ENCODE data around the gene OTOG. TPM values are rescaled to one million over a fixed set of nuclear protein-coding genes. Genes with fewer than 3 reads are reported as not detected.

Gene OTOG
- total RNA-seq, 1 experiment from 2014 or later: 0.69 TPM

- Histone ChIP-seq H3K36me3 (replicated peaks; ENCODE audit: control insufficient read depth, insufficient read depth, low read length) (no peaks in the 10 kb centered on the region), H3K4me3 (ENCODE audit: insufficient read depth, low read depth, low read length) (no peak overlapping the region), H3K27me3 (ENCODE audit: control insufficient read depth, insufficient read depth, low read length) (no peaks in the 10 kb centered on the region)
- DNase-seq: peak; percentile 19
These were observed 141.0 kb downstream of the OTOG start for GRCh38 chr11:17687946-17688670.

- Histone ChIP-seq H3K36me3 (replicated peaks; ENCODE audit: control insufficient read depth, insufficient read depth, low read length) (no peaks in the 10 kb centered on the region), H3K27me3 (ENCODE audit: control insufficient read depth, insufficient read depth, low read length) (peaks cover 15% of the 10 kb centered on the region; the same call in 1 of the 2 replicates), H3K4me3 (ENCODE audit: insufficient read depth, low read depth, low read length) (no peak overlapping the region)
- DNase-seq: no peak
These were observed 144.5 kb downstream of the OTOG start for GRCh38 chr11:17691550-17691949.

- Histone ChIP-seq H3K36me3 (replicated peaks; ENCODE audit: control insufficient read depth, insufficient read depth, low read length) (no peaks in the 10 kb centered on the region), H3K27me3 (ENCODE audit: control insufficient read depth, insufficient read depth, low read length) (peaks cover 19% of the 10 kb centered on the region; the same call in 1 of the 2 replicates), H3K4me3 (ENCODE audit: insufficient read depth, low read depth, low read length) (no peak overlapping the region)
- no peak for DNase-seq
These were observed 144.9 kb downstream of the OTOG start for GRCh38 chr11:17691976-17692375.

GRCh38 chr11:17692931-17693330 lies 145.9 kb downstream of the OTOG start:
- no peak for DNase-seq
- peaks cover 20% of the 10 kb centered on the region; the same call in 1 of the 2 replicates for H3K27me3 ChIP-seq (ENCODE audit: control insufficient read depth, insufficient read depth, low read length)
- H3K36me3 ChIP-seq (replicated peaks; ENCODE audit: control insufficient read depth, insufficient read depth, low read length): no peaks in the 10 kb centered on the region
- no peak overlapping the region for H3K4me3 ChIP-seq (ENCODE audit: insufficient read depth, low read depth, low read length)

GRCh38 chr11:17693531-17693930 lies 146.5 kb downstream of the OTOG start:
- DNase-seq: no peak
- H3K4me3 ChIP-seq (ENCODE audit: insufficient read depth, low read depth, low read length): no peak overlapping the region
- H3K36me3 ChIP-seq (replicated peaks; ENCODE audit: control insufficient read depth, insufficient read depth, low read length): no peaks in the 10 kb centered on the region
- peaks cover 20% of the 10 kb centered on the region; the same call in 1 of the 2 replicates for H3K27me3 ChIP-seq (ENCODE audit: control insufficient read depth, insufficient read depth, low read length)

GRCh38 chr11:17694494-17695110 lies 147.5 kb downstream of the OTOG start:
- peak; percentile 31 for DNase-seq
- Histone ChIP-seq H3K27me3 (ENCODE audit: control insufficient read depth, insufficient read depth, low read length) (peaks cover 20% of the 10 kb centered on the region; the same call in 1 of the 2 replicates), H3K36me3 (replicated peaks; ENCODE audit: control insufficient read depth, insufficient read depth, low read length) (no peaks in the 10 kb centered on the region), H3K4me3 (ENCODE audit: insufficient read depth, low read depth, low read length) (no peak overlapping the region)

- Histone ChIP-seq H3K4me3 (ENCODE audit: insufficient read depth, low read depth, low read length) (peak overlapping the region; percentile 12; the same call in 1 of the 2 replicates), H3K27me3 (ENCODE audit: control insufficient read depth, insufficient read depth, low read length) (peaks cover 20% of the 10 kb centered on the region; the same call in 1 of the 2 replicates), H3K36me3 (replicated peaks; ENCODE audit: control insufficient read depth, insufficient read depth, low read length) (no peaks in the 10 kb centered on the region)
- peak; percentile 90 for DNase-seq
These were observed 148.7 kb downstream of the OTOG start for GRCh38 chr11:17695454-17696441.

GRCh38 chr11:17696741-17697140 lies 149.7 kb downstream of the OTOG start:
- DNase-seq: no peak
- peaks cover 20% of the 10 kb centered on the region; the same call in 1 of the 2 replicates for H3K27me3 ChIP-seq (ENCODE audit: control insufficient read depth, insufficient read depth, low read length)
- H3K4me3 ChIP-seq (ENCODE audit: insufficient read depth, low read depth, low read length): no peak overlapping the region
- H3K36me3 ChIP-seq (replicated peaks; ENCODE audit: control insufficient read depth, insufficient read depth, low read length): no peaks in the 10 kb centered on the region

Other genes starting within 250 kb of the OTOG start
- gene NCR3LG1, start 195.5 kb upstream of the OTOG start, total RNA-seq (2014; rRNA removed; shearing (Covaris generic)): 0.03 and 0.33 TPM in 2 replicates
- gene KCNJ11, start 158.6 kb upstream of the OTOG start, total RNA-seq (2014; rRNA removed; shearing (Covaris generic)): 2.1 and 4.3 TPM in 2 replicates
- 0.15 and 0.55 TPM in 2 replicates for gene ABCC8, start 70.4 kb upstream of the OTOG start, total RNA-seq (2014; rRNA removed; shearing (Covaris generic))
- gene USH1C, start 2.8 kb upstream of the OTOG start, total RNA-seq (2014; rRNA removed; shearing (Covaris generic)): 0.55 and 0.81 TPM in 2 replicates
- gene MYOD1, start 172.3 kb downstream of the OTOG start, total RNA-seq (2014; rRNA removed; shearing (Covaris generic)): not detected in 2 replicates
- not detected in 2 replicates for gene KCNC1, start 187.5 kb downstream of the OTOG start, total RNA-seq (2014; rRNA removed; shearing (Covaris generic))